Measurements from ENCODE around the gene ARSA.
"Not testable (repeated sequence)": the region's sequence is repeated elsewhere in the genome, so short reads cannot be mapped to it uniquely, and the experiment has no call there.

DNA sequence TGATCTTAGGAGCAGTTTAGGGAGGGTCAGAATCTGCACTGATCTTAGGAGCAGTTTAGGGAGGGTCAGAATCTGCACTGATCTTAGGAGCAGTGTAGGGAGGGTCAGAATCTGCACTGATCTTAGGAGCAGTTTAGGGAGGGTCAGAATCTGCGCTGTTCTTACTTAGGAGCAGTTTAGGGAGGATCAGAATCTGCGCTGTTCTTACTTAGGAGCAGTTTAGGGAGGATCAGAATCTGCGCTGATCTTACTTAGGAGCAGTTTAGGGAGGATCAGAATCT lies 15.8 kb upstream of the ARSA start:
- not testable (repeated sequence) for TF ChIP-seq CTCF (conservative IDR thresholded peaks at IDR 0.05); EZH2 (IDR thresholded peaks at IDR 0.05; ENCODE audit: low read depth)
